CD8-positive, alpha-beta memory T cell (primary cell): ENCODE results near the gene C1QTNF1. TPM values are rescaled to one million over a fixed set of nuclear protein-coding genes. Genes with fewer than 3 reads are reported as not detected.

Source experiments
- CTCF ChIA-PET: fragments of 350-600 bp; sonication (Branson Sonifier 250); formaldehyde crosslinking; loops from one replicate; lab custom pipeline; 2021; ENCODE audit warnings: antibody characterized with exemption; lab: Charles Lee
- POLR2A ChIA-PET: fragments of 350-600 bp; sonication (Branson Sonifier 250); formaldehyde crosslinking; loops from one replicate; lab custom pipeline; 2021; ENCODE audit warnings: antibody characterized with exemption; lab: Charles Lee
- DNase-seq, 5 donors: peaks; one replicate each; pipeline versions ENCODE4 v3.0.0 to v3.0.0-alpha.2; 2020 to 2022; ENCODE audit warnings: mixed read lengths in 1 of 5
- H3K27ac ChIP-seq: one replicate; pipeline ENCODE4 v1.7.0; 2013; ENCODE audit warnings: low read depth, mild to moderate bottlenecking, low read length, moderate library complexity
- H3K27me3 ChIP-seq: 2 replicates; pipeline ENCODE4 v1.7.0; 2013; ENCODE audit warnings: low read length, mild to moderate bottlenecking; ENCODE audit not compliant: insufficient read depth, poor library complexity, severe bottlenecking
- H3K36me3 ChIP-seq: 2 replicates; pipeline ENCODE4 v1.7.0; 2013; ENCODE audit warnings: mild to moderate bottlenecking, low read length, moderate library complexity; ENCODE audit not compliant: insufficient read depth
- H3K4me1 ChIP-seq: 2 replicates; pipeline ENCODE4 v1.7.0; 2013; ENCODE audit warnings: mild to moderate bottlenecking, low read length, moderate library complexity; ENCODE audit not compliant: insufficient read depth
- H3K4me3 ChIP-seq: 2 replicates; pipeline ENCODE4 v1.7.0; 2013; ENCODE audit warnings: mild to moderate bottlenecking, low read length
- H3K9me3 ChIP-seq: 2 replicates; pipeline ENCODE4 v1.7.0; 2013; ENCODE audit warnings: mild to moderate bottlenecking, low read length
- H3K27ac Mint-ChIP-seq, 8 donors: one replicate each; pipeline ENCODE4 v1.8.0; 2020 to 2021; ENCODE audit warnings: mixed read lengths in 8 of 8, mild to moderate bottlenecking in 6 of 8, inconsistent platforms in 3 of 8, moderate library complexity in 3 of 8
- H3K27me3 Mint-ChIP-seq, 2 donors: one replicate each; pipeline ENCODE4 v1.8.0; 2020 to 2021; ENCODE audit warnings: mixed read lengths in 2 of 2, mild to moderate bottlenecking in 1 of 2, moderate library complexity in 1 of 2
- H3K36me3 Mint-ChIP-seq, 3 donors: one replicate each; pipeline ENCODE4 v1.8.0; 2020 to 2021; ENCODE audit warnings: mixed read lengths in 3 of 3, inconsistent platforms in 1 of 3, mild to moderate bottlenecking in 1 of 3
- H3K4me1 Mint-ChIP-seq, 3 donors: one replicate each; pipeline ENCODE4 v1.8.0; 2020 to 2021; ENCODE audit warnings: mixed read lengths in 3 of 3, inconsistent platforms in 1 of 3, mild to moderate bottlenecking in 1 of 3
- H3K4me3 Mint-ChIP-seq, 7 donors: one replicate each; pipeline ENCODE4 v1.8.0; 2020 to 2021; ENCODE audit warnings: mixed read lengths in 7 of 7, mild to moderate bottlenecking in 6 of 7, moderate library complexity in 4 of 7, inconsistent platforms in 2 of 7
- H3K9me3 Mint-ChIP-seq, 5 donors: one replicate each; pipeline ENCODE4 v1.8.0; 2020 to 2022; ENCODE audit warnings: mixed read lengths in 5 of 5, mild to moderate bottlenecking in 3 of 5, moderate library complexity in 2 of 5, inconsistent platforms in 1 of 5
- polyA plus RNA-seq: library from polyadenylated mRNA; unstranded; fragments of 300-500 nt; fragmentation: Illumina TruSeq; gene quantifications from one replicate; pipeline ENCODE4 v1.2.3, GENCODE V29; 2021
- total RNA-seq, 2 experiments: library from RNA; stranded (reverse); gene quantifications; one replicate each; pipeline ENCODE4 v1.2.3, GENCODE V29; 2021

C1QTNF1 gene
- total and polyA plus RNA-seq, 3 experiments from 2014 or later, result 0.22 TPM; not detected in 2

DNA sequence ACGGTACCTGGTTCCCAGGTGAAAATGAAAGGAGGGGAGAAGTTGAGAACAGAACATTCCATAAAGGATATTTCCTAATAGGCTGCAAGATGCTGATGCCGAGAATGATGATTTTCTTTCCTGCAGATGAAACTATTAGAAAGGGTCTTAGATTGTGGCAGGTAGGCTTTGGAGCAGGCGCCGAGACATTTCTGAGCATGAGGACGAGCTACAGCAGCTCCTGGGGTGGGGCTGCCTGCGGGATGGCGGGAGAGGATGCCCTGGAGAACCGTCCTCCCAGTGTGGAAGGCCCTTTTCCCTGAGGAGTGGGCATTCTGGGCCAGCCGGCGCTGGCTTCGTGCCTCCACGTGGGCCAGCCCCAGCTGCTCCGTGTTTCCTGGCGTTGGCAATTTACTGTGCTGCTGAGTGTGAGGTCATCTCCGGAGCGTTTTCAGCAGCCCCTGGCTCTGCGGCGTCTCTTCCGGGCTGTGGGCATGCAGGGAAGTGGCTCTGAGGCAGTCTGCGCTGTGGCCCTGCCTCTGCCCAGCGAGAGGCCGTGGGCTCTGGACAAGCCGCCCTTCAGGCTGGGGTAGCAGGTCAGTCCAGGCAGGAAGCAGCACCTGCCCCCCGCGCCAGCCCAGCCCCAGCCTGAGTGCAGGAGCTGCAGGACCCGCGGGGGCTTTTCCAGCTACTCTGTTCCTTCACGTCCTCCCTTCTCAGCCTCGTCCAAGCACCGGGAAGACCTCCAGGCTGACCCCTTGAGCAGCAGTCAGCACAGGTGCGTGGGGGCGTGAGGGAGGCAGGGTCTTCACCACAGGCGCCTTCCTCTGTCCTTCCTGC is 62.8 kb downstream of the C1QTNF1 start:
- H3K36me3 ChIP-seq, result no peaks in the 10 kb centered on the region
- POLR2A ChIA-PET, result no interaction called here

DNA sequence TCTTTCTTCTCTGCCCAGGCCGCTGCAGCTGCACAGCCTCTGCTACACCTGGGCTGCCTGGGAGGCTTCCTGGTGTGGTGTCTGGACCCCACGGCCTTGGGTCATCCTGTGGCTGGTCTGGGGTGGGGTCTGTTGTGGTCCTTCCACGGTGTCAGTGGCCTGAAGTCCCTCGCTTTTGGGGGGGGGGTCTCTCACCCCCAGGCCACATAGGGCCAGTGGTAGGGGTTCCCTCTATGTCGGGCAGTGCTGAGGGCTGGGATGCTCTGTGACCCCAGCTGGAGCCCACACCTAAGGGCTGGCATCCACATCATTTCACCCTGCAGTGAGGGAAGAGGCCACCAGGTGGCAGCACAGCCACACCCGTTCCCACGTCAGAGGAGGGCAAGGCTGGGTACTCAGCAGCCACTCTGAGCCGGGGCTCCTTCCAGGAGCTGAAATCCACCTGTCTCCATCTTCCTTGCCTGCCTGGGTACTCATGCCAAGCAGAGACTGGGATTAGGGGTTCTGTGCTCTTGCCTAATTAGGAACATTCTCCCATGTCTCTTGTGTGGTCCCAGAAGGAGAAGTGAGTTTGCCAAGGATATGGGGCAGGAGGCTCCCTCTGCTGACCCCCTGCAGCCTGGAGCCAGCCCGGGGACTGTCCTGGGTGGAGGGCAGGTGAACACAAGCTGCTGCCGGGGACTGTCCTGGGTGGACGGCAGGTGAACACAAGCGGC is 63.6 kb downstream of the C1QTNF1 start:
- Histone ChIP-seq H3K9me3 (no peaks in the 10 kb centered on the region), H3K27ac (no peak overlapping the region), H3K4me1 (no peaks in the 10 kb centered on the region), H3K4me3 (no peak overlapping the region), H3K36me3 (no peaks in the 10 kb centered on the region), H3K27me3 (no peaks in the 10 kb centered on the region)
- H3K27me3 Mint-ChIP-seq, result peaks cover 0 to 6% of the 10 kb centered on the region in 2 donors
- H3K27ac Mint-ChIP-seq, result peak overlapping the region in 1 of 8 donors; percentile 66
- no peaks in the 10 kb centered on the region for H3K9me3 Mint-ChIP-seq
- ChIA-PET CTCF (interaction anchor here (0.7 to 5.7 kb wide), 15 partner anchors 10 to 601 kb away, joined by 3 to 52 read pairs (median 4); partner anchors contain the start of gene ENGASE), POLR2A (no interaction called here)
- no peak overlapping the region for H3K4me3 Mint-ChIP-seq
- H3K36me3 Mint-ChIP-seq, result peaks cover 0 to 44% (median 0%) of the 10 kb centered on the region in 3 donors
- peaks cover 4 to 6% (median 5%) of the 10 kb centered on the region in 3 donors for H3K4me1 Mint-ChIP-seq
- DNase-seq, result peak; percentile 45 to 78 (median 62)

More for the DNA sequence above, 62.8 kb downstream of the C1QTNF1 start:
- DNase-seq, result no peak
- H3K4me1 Mint-ChIP-seq, result peaks cover 0 to under 1% (median 0%) of the 10 kb centered on the region in 3 donors
- no peak overlapping the region for H3K27ac ChIP-seq
- H3K27ac Mint-ChIP-seq, result peak overlapping the region in 2 of 8 donors; percentile 65 to 66
- no peak overlapping the region for H3K4me3 Mint-ChIP-seq
- no peaks in the 10 kb centered on the region for H3K9me3 Mint-ChIP-seq
- peaks cover 0 to 51% (median under 1%) of the 10 kb centered on the region in 3 donors for H3K36me3 Mint-ChIP-seq
- no peaks in the 10 kb centered on the region for H3K27me3 ChIP-seq
- H3K27me3 Mint-ChIP-seq, result no peaks in the 10 kb centered on the region
- CTCF ChIA-PET, result interaction anchor here (1.0 to 5.7 kb wide), 11 partner anchors 9 to 602 kb away, joined by 3 to 52 read pairs (median 4); partner anchors contain the start of gene ENGASE
- no peak overlapping the region for H3K4me3 ChIP-seq
- H3K4me1 ChIP-seq, result no peaks in the 10 kb centered on the region
- no peaks in the 10 kb centered on the region for H3K9me3 ChIP-seq

DNA sequence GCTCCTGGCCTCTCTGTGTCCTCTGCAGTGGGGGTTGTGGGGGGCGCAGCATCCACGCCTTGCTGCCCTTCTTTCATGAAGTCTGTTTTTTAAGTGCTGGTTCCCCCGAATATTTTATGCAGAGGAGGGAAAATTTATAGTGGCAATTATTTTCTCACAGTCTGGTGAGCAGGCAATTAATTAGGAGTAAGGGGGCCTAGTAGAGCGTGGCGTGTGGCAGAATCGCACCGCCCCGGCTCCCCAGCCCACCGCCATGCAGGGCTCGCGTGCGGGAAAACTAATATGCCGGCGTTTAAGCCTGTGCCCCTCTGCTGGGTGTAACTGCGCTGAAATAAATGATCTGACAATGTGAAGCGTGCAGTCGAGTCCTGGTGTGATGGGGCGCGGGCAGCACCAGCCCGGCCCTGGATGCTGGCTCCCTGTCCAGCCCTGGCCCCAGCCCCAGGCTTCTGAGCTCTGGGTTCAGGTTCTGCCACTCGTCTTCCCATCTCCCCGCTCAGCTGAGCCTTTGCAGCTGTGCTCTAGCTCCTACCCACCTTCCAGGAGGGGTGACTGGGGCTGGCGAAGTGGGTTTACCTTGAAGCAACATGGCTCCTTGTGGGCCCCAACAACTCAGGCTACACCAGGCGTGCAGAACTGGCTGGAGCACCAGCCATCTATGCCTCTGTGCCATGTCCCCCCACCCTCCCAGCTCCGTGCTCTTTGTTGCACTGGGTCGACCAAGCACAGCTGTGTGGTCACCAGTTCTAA is 64.5 kb downstream of the C1QTNF1 start:
- H3K4me1 Mint-ChIP-seq, result peaks cover 12 to 14% (median 13%) of the 10 kb centered on the region in 3 donors
- Histone ChIP-seq H3K9me3 (no peaks in the 10 kb centered on the region), H3K36me3 (no peaks in the 10 kb centered on the region), H3K4me1 (peaks cover 6% of the 10 kb centered on the region), H3K27me3 (no peaks in the 10 kb centered on the region), H3K27ac (no peak overlapping the region), H3K4me3 (no peak overlapping the region)
- POLR2A ChIA-PET, result no interaction called here
- CTCF ChIA-PET, result interaction anchor here (0.7 to 5.7 kb wide), 11 partner anchors 12 to 600 kb away, joined by 3 to 52 read pairs (median 3); partner anchors contain the start of gene ENGASE
- peaks cover 0 to 38% (median 0%) of the 10 kb centered on the region in 3 donors for H3K36me3 Mint-ChIP-seq
- no peak for DNase-seq
- H3K9me3 Mint-ChIP-seq, result no peaks in the 10 kb centered on the region
- peaks cover 2 to 8% of the 10 kb centered on the region in 2 donors for H3K27me3 Mint-ChIP-seq
- no peak overlapping the region for H3K27ac Mint-ChIP-seq
- no peak overlapping the region for H3K4me3 Mint-ChIP-seq

DNA sequence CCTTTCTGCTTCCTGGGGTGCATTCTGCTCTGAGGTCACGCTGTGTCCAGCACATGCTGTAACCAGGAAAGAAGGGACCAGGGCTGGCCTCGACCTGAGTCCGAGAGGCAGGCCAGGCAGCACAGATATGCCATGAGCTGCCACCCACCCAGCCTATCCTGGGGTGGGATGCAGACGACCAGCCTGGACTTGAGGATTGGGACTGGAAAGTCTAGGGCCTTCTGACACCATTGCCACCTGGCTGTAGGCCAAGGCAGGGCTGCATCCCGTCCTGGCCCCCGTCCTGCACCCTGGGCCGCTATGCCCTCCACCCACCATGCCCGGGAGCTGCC is 65.0 kb downstream of the C1QTNF1 start:
- Mint-ChIP-seq H3K27me3 (peaks cover 2 to 8% of the 10 kb centered on the region in 2 donors), H3K27ac (no peak overlapping the region), H3K36me3 (peaks cover 0 to 32% (median 0%) of the 10 kb centered on the region in 3 donors), H3K4me3 (no peak overlapping the region), H3K4me1 (peaks cover 14 to 17% (median 16%) of the 10 kb centered on the region in 3 donors), H3K9me3 (no peaks in the 10 kb centered on the region)
- H3K36me3 ChIP-seq, result no peaks in the 10 kb centered on the region
- no peak overlapping the region for H3K27ac ChIP-seq
- no peaks in the 10 kb centered on the region for H3K27me3 ChIP-seq
- ChIA-PET POLR2A (no interaction called here), CTCF (interaction anchor here (1.4 to 5.7 kb wide), 5 partner anchors 12 to 304 kb away, joined by 5 to 52 read pairs (median 10); partner anchors contain the start of gene ENGASE)
- H3K9me3 ChIP-seq, result no peaks in the 10 kb centered on the region
- H3K4me1 ChIP-seq, result peaks cover 11% of the 10 kb centered on the region
- H3K4me3 ChIP-seq, result no peak overlapping the region
- DNase-seq, result no peak

DNA sequence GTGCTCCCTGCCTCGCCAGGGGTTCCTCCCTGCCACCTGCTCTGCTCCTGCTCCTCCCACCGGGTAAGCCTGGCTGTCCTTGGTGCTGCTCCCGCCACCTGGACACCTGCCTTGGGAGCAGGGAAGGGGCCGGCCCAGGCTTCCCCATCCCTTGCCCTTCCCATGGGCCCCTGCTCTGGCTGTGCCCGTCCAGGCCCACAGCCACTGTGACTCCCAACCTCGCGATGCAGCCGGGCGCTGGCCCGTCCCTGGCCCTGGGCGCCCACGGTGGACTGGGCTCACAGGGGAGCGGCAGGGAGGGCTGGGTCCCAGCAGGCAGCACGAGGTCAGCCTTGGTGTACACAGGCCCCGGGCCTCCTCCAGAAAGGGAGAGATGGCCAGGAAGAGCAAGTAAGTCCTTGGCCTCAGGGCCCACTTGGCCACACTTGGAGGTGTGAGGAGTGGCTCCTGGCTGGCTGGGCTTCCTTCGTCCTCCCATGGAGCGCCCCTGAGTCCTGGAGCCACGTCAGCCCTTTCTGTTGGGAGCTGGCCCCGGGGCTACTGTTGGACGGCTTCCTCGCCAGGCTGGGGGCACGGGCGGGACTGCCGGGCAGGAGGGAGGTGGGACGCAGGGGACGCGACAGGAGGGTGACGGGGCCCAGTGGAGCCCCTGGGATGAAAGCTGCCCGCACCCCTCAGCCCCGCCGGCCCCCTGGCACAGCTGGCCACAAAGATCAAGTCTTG is 65.9 kb downstream of the C1QTNF1 start:
- H3K9me3 Mint-ChIP-seq, result no peaks in the 10 kb centered on the region
- H3K27ac Mint-ChIP-seq, result no peak overlapping the region
- no peak for DNase-seq
- H3K4me3 Mint-ChIP-seq, result no peak overlapping the region
- peaks cover 6 to 8% of the 10 kb centered on the region in 2 donors for H3K27me3 Mint-ChIP-seq
- Histone ChIP-seq H3K4me3 (no peak overlapping the region), H3K9me3 (no peaks in the 10 kb centered on the region), H3K27ac (no peak overlapping the region), H3K36me3 (no peaks in the 10 kb centered on the region), H3K4me1 (peaks cover 11% of the 10 kb centered on the region), H3K27me3 (no peaks in the 10 kb centered on the region)
- POLR2A ChIA-PET, result no interaction called here
- CTCF ChIA-PET, result interaction anchor here (1.9 to 5.7 kb wide), 4 partner anchors 16 to 303 kb away, joined by 4 to 52 read pairs (median 16); partner anchors contain the start of gene ENGASE
- peaks cover 0 to 23% (median 0%) of the 10 kb centered on the region in 3 donors for H3K36me3 Mint-ChIP-seq
- H3K4me1 Mint-ChIP-seq, result peaks cover 14 to 19% (median 16%) of the 10 kb centered on the region in 3 donors

DNA sequence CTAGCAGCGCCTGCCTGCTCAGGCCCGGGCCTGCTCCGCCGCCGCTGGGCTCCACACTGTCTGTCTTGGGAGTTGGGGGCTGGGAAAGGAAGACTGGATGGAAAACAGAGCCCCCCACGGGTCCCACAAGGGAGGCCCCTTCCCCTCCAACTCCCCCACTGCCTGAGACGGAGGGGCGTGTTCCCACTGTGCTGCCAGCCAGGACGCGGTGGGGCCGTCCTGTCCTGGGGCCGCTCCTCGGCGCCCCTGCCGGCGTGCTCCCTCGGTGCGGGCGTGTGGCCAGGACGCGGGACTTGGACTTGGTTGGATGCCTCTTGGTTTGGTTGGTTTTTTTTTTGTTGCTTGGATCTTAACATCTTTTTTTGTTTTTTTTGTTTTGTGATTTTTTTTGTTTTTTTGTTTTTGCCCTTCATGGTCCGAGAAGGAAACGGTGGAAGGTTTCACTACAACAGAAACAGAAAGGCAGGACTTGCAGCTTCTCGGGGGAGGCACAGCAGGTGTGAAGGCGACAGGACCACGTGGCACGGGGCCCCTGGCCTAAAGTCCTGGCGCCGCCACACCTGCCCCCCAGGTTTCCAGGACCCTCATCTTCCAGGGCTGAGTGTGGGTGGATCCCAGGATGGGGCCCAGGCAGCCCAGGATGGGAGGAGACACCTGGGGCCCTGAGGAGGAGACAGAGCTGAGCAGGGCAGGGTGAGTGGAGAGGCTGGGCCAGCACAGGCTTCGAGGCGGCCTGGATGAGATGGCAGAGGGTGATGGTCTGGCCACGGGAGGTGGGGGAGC is 66.7 kb downstream of the C1QTNF1 start:
- ChIA-PET POLR2A (interaction anchor here (0.7 kb wide), 1 partner anchor 678 kb away, joined by 3 read pairs; no protein-coding TSS in a partner anchor), CTCF (interaction anchor here (1.9 to 4.9 kb wide), 2 partner anchors 30 to 301 kb away, joined by 4 to 23 read pairs; no protein-coding TSS in a partner anchor)
- Mint-ChIP-seq H3K27me3 (peaks cover 8 to 10% of the 10 kb centered on the region in 2 donors), H3K9me3 (no peaks in the 10 kb centered on the region), H3K27ac (no peak overlapping the region), H3K4me1 (peaks cover 15 to 20% (median 16%) of the 10 kb centered on the region in 3 donors), H3K4me3 (peak overlapping the region in 1 of 7 donors; percentile 27), H3K36me3 (peaks cover 0 to 16% (median 0%) of the 10 kb centered on the region in 3 donors)
- no peaks in the 10 kb centered on the region for H3K36me3 ChIP-seq
- H3K27ac ChIP-seq, result no peak overlapping the region
- H3K9me3 ChIP-seq, result no peaks in the 10 kb centered on the region
- peaks cover 11% of the 10 kb centered on the region for H3K4me1 ChIP-seq
- no peak for DNase-seq
- H3K4me3 ChIP-seq, result no peak overlapping the region
- H3K27me3 ChIP-seq, result no peaks in the 10 kb centered on the region
